Right hindlimb (tissue), 1 donor: ENCODE measurements around the gene OLFM4.

Source experiments
- DNase-seq: peaks from one replicate; pipeline ENCODE4 v3.0.0-alpha.2; 2018

Gene OLFM4

DNA sequence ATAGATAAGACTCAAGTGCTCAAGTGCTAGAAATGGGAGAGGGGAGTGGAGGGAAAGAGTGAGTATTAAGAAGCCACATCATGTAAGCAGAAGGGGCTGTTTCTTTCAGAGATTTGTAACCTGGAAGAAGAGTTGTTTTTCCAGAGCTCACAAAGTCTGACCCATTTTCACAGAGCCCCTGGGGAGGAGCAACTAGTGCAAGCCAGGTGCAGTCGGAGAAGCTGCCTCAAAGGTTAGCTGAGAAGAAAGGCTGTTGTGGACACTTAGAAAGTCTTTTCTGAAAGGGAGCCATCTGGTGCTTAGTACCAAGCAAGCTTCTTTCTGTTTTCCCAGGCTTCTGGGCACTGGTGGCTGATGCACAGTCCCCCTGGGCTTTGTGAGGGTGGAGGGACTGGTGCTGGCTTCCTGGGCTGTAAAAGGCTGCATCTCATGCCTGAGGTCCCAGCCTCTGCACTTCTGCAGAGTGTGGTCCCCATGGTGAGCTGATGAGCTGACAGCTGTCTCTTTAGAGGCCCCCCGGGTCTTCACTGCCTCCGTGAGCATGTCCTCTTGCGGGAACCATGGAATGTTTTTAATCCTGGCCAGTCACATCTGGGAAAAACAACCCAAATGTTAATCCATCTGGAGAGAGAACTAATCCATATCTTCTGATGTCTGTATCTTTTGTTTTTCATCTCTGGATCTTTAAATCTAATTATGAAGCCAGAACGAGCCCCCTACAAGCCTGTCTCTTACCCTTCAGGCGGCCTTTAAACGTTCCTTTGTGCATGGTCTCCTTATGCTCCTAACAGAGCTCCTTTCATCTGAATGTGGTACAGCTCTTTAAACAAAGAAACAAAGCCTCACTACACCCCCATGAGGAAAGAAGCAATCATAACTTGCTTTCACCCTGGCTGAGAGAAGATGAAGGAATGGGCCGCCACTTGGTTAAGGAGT lies 40.2 kb downstream of the OLFM4 start:
- peak; percentile 58 for DNase-seq

DNA sequence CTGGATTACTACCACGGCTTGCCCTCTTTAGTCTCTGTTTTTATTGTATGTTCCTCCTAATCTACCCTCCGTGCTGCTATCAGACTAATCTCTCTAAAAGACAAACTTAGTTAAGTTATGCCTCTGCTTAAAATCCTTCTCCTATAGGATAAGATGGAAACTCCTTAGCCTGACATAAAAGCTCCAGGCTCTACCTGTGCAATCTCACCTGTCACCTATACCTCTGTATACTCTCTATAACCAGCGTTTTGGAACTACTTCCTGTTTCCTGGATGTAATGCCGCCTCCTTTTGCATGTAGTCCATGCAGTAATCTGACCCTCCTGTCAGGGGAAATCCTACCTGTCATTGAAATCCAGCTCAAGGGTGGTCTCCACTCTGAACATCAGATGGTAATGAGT lies 41.2 kb downstream of the OLFM4 start:
- DNase-seq = no peak

DNA sequence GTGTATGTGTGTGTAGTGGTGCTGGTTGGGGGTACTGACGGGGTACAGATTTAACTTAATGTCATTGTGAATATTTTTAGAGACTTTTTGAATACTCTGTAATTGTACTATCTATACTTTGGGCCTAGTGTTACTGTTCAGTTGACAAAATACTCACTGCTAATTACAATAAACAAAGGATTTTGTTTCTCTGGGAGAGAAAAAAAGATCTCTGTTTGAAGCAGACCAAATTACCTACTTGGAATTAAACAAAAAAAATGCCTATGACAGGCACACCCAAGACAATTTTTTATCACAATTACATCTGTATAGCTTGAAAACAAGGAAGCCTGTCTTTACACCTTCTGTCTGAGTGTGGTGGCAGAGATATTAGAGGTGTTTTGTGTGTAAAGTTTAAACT lies 45.1 kb downstream of the OLFM4 start:
- no peak for DNase-seq

DNA sequence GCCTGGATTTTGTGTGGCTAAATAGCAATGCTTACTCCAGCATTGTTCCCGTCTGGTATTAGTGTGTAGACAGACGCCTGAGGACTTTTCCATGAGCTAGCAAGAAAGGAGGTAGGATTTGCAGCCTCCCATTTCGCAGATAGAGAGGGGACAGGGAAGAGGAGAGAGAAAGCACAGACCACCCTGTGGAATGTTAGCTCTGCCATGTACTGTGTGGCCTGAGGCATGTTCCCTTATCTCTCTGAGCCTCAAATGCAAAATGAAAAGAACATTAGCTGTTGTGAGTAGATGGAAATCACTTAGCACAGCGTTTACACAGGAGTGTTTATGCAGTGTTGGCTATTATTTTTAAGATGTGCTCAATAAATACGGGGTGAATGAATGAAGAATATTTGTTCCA lies 45.5 kb downstream of the OLFM4 start:
- DNase-seq = no peak

DNA sequence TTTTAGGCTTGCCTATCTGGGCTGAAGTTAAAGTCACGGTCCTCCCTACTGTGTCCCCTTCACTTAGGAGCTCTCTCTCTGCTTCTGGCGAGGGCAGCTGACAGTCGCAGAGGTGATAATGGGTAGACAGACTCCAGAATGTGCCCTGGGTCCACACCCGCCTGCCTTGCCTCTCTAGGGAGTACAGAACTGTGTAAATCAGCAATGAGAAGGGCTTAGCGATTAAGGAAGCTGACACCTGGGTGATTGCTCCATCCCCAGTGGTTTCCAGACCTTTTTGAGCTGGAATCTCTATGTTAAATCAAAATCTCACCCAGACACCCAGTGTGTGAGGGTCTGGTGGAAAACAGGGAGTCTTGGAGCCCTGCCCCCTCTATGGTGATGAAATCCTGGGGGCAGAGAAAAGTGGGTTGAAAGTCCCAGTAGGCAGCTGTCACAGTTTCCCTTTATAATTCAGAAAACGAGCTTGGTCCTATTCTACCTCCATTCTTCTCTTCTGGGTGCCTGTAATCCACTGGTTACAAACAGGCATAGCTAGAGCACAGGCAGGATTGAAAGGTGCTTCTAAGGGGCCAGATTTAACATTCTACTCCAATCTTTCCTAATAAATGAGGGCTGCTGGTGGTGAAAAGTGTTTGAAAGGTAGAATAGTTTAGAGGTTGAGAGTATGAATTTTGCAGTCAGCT lies 46.9 kb downstream of the OLFM4 start:
- DNase-seq = no peak

DNA sequence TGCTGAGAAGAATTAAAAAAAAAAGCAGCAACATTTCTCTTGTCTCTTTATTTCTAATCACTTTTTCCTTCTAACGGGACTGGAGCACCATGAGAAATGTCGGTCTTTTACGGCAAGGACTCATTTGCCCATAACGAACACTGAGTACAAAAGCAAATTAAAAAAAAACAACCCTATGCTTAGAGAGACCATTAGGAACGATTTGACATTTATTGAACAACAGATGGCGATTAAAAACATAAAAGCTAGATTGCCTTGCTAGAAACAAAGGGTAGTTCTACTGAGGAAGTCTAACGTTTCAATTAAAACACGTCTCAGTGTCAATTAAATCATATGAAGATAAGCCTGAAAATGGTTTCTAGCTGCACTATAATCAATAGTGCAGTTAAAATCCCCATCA lies 51.1 kb downstream of the OLFM4 start:
- no peak for DNase-seq

DNA sequence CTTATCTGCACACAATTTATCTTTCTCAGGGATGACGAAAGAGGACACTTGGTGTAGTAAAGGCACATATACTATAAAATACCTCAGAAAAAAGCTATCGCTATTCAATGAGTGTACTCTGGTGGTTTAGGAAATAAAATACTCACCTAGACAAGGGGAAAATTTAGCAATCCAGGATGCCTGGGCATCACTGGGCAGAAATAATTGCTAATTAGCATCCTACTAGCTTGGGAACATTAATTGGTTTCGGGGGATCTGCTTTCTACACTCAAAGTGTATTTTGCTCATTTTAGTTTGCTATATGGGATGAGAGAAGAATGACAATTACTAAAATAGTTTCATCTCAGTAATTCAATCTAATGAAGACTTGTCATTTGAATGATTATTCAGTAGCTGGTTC lies 60.3 kb downstream of the OLFM4 start:
- no peak for DNase-seq

DNA sequence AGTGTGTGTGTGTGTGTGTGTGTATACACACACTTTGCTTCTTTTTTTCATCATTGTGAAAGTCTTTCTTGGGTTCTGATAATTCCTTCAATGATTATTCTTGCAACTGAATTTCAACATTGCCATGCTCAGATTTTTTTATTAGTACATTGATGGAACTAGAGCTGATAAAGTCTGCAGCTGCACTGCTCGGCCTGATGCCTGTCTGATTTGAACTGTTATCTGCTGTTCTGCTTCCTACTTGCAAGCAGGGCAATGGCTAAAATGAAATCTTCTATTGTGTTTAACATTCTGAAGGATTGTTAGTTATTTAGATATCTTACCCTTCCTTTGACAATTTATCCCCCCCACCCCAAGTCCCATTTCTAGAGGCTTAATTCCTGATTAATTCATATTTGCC lies 61.3 kb downstream of the OLFM4 start:
- no peak for DNase-seq

DNA sequence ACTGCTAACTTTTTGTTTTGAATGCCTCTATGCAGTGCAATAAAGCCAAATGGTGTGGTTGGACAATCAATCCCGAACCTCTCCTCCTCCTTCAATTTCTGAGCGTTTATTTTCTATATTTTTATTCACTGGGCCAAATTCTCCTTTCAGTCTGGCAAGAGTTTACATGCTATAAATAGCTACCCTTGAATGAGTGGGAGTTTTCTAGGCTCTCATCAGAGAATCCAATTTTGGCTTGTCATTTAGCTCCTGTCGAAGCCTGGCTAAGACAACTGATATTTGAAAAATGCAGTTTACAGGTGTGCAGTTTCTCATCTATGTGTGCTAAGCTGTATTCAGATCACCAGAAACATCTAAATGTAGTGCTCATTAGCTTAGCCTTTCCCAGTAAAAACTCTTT lies 61.8 kb downstream of the OLFM4 start:
- no peak for DNase-seq

DNA sequence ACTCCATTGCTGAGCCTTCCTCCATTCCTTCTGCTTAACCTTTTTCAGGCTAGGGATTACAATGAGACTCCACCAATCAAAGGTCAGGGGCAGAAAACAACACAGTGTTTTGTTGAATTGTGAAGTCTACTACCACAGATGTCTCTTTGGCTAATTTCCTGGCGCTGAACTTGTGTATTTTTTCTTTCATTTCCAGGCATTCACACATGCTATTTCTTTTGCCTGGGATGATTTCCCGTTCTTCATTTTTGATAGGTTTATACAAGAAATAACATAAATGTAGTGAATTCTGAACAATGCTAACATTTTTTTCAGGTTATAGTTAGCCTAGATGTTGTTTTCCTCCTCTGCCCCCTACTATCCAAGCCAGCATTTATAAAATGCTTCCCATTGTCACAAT lies 64.3 kb downstream of the OLFM4 start:
- no peak for DNase-seq

DNA sequence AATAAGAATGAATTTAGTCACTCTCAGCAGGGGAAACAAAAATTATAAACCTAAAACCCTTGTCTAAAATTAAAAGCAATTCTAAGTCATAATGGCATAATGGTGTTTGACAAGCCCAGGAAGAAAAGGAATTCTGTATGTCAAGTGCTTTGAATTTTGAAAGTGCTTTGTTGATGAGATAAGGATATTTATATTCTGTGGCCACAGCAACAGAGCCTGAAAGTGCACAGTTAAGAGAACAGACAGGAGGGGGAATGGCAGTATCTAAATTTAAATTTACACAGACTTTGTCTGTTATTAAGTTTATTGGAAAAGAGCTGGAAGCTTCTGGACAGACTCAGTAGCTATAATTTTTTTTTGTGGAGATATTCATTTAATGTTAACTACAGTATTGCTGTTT lies 69.8 kb downstream of the OLFM4 start:
- no peak for DNase-seq

DNA sequence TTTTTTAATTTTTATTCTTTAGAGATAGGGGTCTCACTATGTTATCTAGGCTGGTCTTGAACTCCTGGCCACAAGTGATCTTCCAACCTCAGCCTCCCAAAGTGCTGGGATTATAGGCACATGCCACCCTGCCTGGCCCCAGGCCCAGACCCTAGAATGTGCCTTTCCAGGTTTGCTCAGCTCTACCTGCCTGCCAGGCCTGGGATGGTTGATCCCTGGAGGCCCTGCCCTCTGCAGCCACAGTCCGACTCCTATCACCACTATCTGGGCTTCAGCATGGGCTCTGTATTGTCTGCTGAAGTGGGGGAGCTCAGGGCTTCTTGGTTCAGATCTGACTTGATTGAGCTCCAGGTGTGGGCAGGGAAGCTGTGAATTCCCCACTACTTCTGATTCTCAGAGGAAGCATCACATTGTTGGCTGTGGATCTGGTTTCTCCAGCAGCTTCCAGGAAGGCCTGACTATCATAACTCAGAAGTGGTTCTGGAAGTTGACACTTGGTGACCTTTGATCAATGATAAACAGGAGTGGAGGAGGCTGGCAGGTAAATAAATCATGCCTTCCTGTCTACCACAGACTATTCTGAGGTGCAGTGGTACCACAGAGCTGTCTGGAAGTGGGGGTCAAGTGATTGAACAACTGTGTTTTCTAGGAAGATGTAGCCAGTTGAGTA lies 71.9 kb downstream of the OLFM4 start:
- DNase-seq = no peak
